HG03442 (cell line): ENCODE measurements around the gene ZNF423.

Experiments used
- ATAC-seq: cut with Tn5 transposase; IDR thresholded peaks from one replicate; pipeline ENCODE4 v1.9.1; 2021; ENCODE audit warnings: mild to moderate bottlenecking, moderate library complexity; ENCODE audit not compliant: unreplicated experiment

Gene ZNF423

GRCh38 chr16:49756775-49757558 is 98.9 kb downstream of the ZNF423 start:
- no peak for ATAC-seq

DNA sequence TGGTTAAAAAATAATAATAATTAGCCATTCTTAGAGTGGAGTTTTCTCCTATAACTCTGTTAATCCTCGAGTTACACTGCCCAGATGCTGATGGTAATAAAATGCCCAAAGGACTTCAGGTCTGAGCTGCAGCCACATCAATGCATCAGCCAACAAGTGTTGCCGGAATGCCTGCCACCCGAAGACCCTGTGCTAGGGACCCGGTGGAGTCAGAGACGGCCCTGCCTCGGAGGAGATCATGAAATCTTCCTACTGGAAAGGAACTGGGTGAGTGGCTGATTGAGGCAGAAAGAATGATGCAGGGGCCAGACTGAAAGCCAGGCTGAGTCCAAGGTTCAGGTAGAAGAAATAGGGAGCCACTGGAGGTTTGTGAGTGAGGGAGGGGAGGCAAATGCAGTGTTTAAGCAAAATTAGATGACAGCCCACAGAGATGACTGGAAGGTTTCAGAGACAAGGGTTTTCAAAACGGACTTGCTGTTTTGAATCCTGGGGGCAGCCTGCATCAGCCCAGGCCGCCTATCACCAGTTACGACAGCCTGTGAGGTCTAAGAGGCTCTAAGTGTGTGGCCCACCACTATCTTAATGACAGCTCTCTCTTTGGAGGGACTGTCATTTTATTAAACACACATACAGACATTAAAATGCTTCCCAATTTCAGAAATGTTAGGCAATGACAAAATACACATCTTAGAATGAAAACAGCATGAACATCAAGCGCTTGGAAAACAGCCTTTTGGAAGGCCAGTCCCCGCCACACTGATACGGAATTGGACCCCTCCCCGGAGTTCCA is 100.0 kb downstream of the ZNF423 start:
- ATAC-seq: no peak

DNA sequence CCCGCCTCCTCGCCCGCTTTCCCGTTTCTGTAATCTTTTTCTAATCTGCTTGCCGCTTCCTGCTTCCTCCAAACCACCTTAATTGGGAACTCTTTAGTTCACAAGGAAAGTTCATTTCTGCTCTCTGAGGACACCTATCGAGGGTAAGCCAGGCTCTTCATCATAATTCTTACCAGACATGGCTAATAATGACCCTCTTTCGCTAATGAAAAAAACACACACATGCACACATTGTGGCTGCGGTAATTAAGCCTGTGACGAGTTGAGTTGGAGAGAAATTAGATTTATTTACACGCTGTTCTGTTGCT is 100.6 kb downstream of the ZNF423 start:
- ATAC-seq: no peak

GRCh38 chr16:49754495-49755312 is 101.2 kb downstream of the ZNF423 start:
- ATAC-seq: no peak

DNA sequence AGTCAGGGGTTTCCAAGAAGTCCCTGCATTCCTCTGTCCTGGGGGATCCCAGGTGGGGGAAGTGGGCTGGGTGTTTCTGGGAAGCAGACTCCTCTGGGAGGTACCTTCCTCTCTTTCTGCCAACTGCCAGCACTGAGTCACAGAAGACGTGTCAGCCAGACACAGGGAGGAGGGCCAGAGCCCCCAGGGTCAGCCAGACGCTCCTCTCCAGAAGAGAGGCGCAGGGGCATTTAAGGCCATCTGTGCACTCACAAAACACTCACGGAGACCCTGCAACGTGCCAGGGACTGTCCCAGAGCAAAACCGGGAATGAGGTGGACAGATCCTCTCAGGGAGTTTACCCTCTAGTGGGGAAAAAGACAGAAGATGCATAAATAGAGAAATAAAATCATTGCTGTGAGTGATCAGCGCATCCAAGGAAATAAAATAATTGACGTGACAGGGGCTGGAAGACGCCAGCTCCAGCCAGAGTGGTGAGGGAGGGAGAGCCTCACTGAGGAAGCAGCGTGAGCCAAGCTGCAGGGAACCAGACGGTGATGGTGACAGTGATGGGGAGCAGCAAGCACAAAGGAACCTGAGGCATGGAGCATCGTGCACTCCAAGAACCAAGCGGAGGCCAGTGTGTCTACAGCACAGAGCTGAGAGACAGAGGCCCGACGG is 105.4 kb downstream of the ZNF423 start:
- ATAC-seq: no peak

DNA sequence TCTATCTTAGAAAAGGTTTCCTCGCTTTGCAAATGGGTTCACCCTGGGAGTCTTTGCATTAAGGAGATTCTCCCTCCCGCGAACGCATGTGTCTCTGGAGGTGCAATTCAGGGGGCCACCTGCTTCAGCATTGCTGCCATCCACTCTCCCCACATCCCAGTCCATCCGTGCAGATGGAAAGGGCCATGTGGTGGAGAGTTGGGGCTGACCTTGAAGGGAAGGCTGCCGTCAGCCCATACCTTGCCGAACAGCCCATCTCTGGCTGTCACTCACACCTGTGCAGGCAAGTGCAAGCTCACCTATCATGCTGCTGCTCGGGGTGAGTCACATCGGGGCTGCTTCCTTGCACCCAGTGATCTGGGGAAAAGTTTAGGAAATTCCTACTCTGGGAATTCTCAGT is 106.1 kb downstream of the ZNF423 start:
- ATAC-seq: no peak

GRCh38 chr16:49748322-49748721 is 107.6 kb downstream of the ZNF423 start:
- ATAC-seq: no peak

DNA sequence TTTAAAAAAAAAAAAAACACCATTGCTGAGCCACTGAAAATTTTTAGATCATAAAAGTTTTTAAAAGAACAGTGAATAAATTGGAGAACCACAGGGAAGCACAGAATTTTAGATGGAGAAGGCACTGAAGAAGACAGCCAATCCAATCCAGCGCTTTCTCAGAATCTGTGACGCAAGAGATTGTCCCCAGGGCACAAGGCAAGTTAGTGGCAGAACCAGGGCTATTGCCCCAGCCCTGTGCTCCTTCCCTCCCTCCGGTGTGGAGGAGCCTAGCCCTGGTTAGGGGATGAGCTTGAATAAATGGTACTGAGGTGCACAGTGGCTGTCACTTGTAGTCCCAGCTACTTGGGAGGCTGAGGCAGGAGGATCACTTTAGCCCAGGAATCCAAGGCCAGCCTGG is 108.3 kb downstream of the ZNF423 start:
- ATAC-seq: no peak

DNA sequence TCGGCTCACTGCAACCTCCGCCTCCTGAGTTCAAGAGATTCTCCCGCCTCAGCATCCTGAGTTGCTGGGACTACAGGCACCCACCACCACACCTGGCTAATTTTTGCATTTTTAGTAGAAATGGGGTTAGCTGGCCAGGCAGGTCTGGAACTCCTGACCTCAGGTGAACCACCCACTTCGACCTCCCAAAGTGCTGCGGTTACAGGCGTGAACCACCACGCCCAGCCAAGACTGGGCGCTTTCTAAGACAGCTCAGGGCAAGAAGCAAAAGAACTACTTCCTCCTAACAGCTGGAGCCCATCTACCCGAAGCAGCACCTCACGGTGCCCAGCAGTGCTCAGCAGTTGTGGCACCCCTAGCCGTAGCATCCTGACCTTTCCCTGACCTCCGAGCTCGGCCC is 109.4 kb downstream of the ZNF423 start:
- ATAC-seq: no peak

DNA sequence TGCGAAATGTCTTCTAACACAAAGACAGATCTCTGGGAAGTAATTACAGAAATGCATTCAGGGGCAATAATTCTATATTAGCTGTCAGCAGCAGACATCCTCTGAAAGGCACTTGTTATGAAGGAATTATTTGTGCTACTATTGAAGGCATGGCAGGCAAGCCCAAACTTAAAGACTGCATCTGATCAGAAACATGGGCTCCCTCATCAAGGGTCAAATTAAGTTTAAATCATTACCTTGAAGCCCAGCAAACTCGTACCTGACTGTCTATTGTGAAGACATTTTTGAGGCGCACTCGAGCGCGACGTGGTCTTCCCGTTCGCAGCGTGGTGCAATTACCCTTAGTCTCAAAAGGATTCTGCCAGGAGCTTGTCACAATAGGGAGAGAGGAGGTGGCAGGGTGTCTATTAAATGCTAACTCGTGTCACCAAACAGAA is 110.6 kb downstream of the ZNF423 start:
- no peak for ATAC-seq

GRCh38 chr16:49744244-49745220 is 111.4 kb downstream of the ZNF423 start:
- ATAC-seq: no peak

DNA sequence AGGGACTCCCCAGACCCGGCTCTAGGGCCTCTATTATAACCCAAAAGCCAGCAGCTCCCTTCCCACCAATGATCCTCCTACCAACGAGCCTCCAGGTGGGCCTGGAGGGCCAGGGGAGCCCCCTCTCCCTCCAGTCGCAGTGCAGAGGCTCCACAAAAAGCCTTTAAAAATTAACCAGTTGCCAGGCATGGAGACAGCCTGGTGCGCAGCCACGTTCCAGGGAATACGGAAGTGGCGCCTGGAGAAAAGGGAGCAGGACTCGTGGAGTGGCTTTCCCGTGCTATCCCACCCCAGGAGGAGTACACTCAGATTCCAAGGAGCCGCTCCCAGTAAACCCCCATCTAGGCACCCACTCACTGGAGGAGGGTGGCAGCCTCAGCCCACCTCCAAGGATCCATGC is 112.3 kb downstream of the ZNF423 start:
- ATAC-seq: no peak

- no peak for ATAC-seq
Measured at GRCh38 chr16:49743203-49743464, 112.8 kb downstream of the ZNF423 start.

GRCh38 chr16:49742428-49743202 is 113.3 kb downstream of the ZNF423 start:
- ATAC-seq: no peak

- ATAC-seq: no peak
Measured at GRCh38 chr16:49740256-49740655, 115.7 kb downstream of the ZNF423 start.

DNA sequence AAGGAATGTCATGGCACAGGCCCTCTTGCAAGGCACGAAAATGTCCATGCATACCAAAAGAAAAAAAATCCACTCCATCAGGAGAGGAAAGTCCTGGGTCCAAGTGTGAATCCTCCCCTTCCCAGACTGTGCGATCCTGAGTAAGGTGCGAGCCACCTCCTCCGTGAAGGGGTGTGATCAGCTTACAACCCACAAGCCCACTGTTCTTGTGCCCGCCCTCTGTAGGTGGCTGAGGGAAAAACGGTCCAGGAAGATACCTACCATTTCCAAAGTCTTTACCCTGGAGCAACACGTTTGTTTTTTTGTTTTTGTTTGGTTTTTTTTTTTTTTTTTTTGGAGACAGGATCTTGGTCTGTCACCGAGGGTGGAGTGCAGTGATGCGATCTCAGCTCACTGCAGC is 116.5 kb downstream of the ZNF423 start:
- ATAC-seq: no peak

DNA sequence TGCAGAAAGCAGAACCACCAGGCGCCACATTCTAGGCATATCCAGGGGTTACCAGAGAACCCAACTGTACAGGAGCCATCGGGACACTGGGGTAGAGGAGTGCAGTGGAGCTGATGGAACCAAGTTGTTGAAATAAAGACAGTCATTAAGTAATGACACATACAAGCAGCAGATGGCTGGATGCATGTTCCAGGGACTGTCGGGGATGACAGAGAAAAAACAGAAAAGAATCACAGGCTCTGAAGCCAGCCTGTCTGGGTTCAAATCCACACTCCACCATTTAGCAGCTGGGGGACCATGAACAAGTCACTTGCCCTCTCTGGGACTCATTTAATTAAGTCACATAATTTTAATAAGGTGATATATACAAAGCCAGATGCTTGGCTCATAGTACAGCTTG is 117.1 kb downstream of the ZNF423 start:
- no peak for ATAC-seq

DNA sequence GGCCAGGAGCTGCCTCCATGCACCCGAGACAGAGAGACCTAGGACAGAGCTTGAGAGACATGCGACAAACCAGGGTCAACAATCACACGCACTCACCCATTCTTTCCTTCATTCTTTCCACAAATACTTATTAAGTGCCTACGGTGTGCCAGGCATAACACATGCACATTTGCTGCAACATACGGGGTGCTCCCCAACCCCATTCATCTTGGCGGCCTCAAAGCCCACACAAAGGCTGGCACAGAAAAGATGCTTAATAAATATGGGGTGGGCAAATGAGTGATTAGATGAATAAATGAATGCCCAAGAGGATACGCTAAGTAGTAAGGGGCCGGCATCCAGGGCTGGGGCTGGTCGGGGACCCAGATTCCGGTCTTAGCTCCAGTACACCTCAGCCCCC is 117.9 kb downstream of the ZNF423 start:
- ATAC-seq: no peak

- ATAC-seq: no peak
Measured at GRCh38 chr16:49737541-49737940, 118.4 kb downstream of the ZNF423 start.
